ENCODE measurements around the gene CNTN4. TPM values are rescaled to one million over a fixed set of nuclear protein-coding genes. Genes with fewer than 3 reads are reported as not detected.

The CNTN4 gene
- total RNA-seq, 1 experiment from 2014 or later = not detected

- H3K9me3 Mint-ChIP-seq = peaks cover 79% of the 10 kb centered on the region
Observed at GRCh38 chr3:2958551-2958950, 859.9 kb downstream of the CNTN4 start.

GRCh38 chr3:2961576-2961975 lies 862.9 kb downstream of the CNTN4 start:
- Mint-ChIP-seq H3K9me3 (peaks cover 80% of the 10 kb centered on the region), H3K27me3 (ENCODE audit: low read depth) (0 out of 2 replicates have a peak, but pooled peaks cover 2% of the 10 kb centered on the region), H3K4me1 (peaks cover 22% of the 10 kb centered on the region), H3K36me3 (peaks cover 53% of the 10 kb centered on the region), H3K4me3 (no peak overlapping the region), H3K27ac (no peak overlapping the region)
- no peak for TF ChIP-seq JAZF1 (CRISPR knock-in tag; IDR thresholded peaks at IDR 0.05)
- TF ChIP-seq TEAD4 (CRISPR knock-in tag; IDR thresholded peaks at IDR 0.05) = no peak
- no peak for TF ChIP-seq USF1 (CRISPR knock-in tag; IDR thresholded peaks at IDR 0.05)
- TF ChIP-seq ZNF317 (CRISPR knock-in tag; IDR thresholded peaks at IDR 0.05; ENCODE audit: borderline replicate concordance, low read depth) = no peak
- TF ChIP-seq AFF4 (CRISPR knock-in tag; IDR thresholded peaks at IDR 0.05; ENCODE audit: borderline replicate concordance) = no peak
- TF ChIP-seq SMAD3 (CRISPR knock-in tag; IDR thresholded peaks at IDR 0.05; ENCODE audit: borderline replicate concordance) = no peak
- TF ChIP-seq IRF2 (CRISPR knock-in tag; IDR thresholded peaks at IDR 0.05; ENCODE audit: borderline replicate concordance, low read depth) = no peak
- TF ChIP-seq NR1H2 (CRISPR knock-in tag; IDR thresholded peaks at IDR 0.05) = no peak
- TF ChIP-seq ZNF671 (CRISPR knock-in tag; IDR thresholded peaks at IDR 0.05) = no peak
- TF ChIP-seq ZNF138 (CRISPR knock-in tag; conservative IDR thresholded peaks at IDR 0.05) = no peak
- CTCF ChIA-PET = no interaction called here
- ATAC-seq = no peak
- DNase-seq (ENCODE audit: low spot score) = no peak
- POLR2A ChIA-PET = no interaction called here

More at GRCh38 chr3:2958551-2958950, 859.9 kb downstream of the CNTN4 start:
- DNase-seq (ENCODE audit: low spot score) (no peak), ATAC-seq (no peak)
- TF ChIP-seq CBFB (CRISPR knock-in tag; IDR thresholded peaks at IDR 0.05; ENCODE audit: low read depth) = no peak
- Mint-ChIP-seq H3K36me3 (peaks cover 37% of the 10 kb centered on the region), H3K4me1 (peaks cover 20% of the 10 kb centered on the region), H3K4me3 (no peak overlapping the region), H3K27ac (no peak overlapping the region), H3K27me3 (ENCODE audit: low read depth) (0 out of 2 replicates have a peak, but pooled peaks cover 5% of the 10 kb centered on the region)
- ChIA-PET POLR2A (no interaction called here), CTCF (interaction anchor here (0.5 kb wide), 1 partner anchor 177 kb away, joined by 3 read pairs; no protein-coding TSS in a partner anchor)

GRCh38 chr3:2967871-2968270 lies 869.2 kb downstream of the CNTN4 start:
- POLR2A ChIA-PET = no interaction called here
- Mint-ChIP-seq H3K4me3 (no peak overlapping the region), H3K27me3 (ENCODE audit: low read depth) (no peaks in the 10 kb centered on the region; the same call in 1 of the 2 replicates), H3K27ac (no peak overlapping the region), H3K36me3 (peaks cover 46% of the 10 kb centered on the region), H3K9me3 (peaks cover 62% of the 10 kb centered on the region), H3K4me1 (peaks cover 9% of the 10 kb centered on the region)
- CTCF ChIA-PET = no interaction called here
- no peak for TF ChIP-seq ARID4B (CRISPR knock-in tag; IDR thresholded peaks at IDR 0.05; ENCODE audit: borderline replicate concordance)
- TF ChIP-seq TCF7 (CRISPR knock-in tag; IDR thresholded peaks at IDR 0.05; ENCODE audit: low read depth) = no peak
- no peak for TF ChIP-seq ZNF671 (CRISPR knock-in tag; IDR thresholded peaks at IDR 0.05)
- no peak for TF ChIP-seq ZNF423 (CRISPR knock-in tag; IDR thresholded peaks at IDR 0.05)
- TF ChIP-seq USF1 (CRISPR knock-in tag; IDR thresholded peaks at IDR 0.05) = no peak
- TF ChIP-seq TP53 (CRISPR knock-in tag; IDR thresholded peaks at IDR 0.05) = no peak
- TF ChIP-seq JAZF1 (CRISPR knock-in tag; IDR thresholded peaks at IDR 0.05) = no peak
- TF ChIP-seq ZSCAN18 (CRISPR knock-in tag; IDR thresholded peaks at IDR 0.05) = no peak
- no peak for TF ChIP-seq ZNF121 (CRISPR knock-in tag; IDR thresholded peaks at IDR 0.05)
- DNase-seq (ENCODE audit: low spot score) = no peak
- no peak for ATAC-seq
